Measurements from ENCODE around the gene VAC14.

The VAC14 gene

GRCh38 chr16:70784692-70785555 is 16.0 kb downstream of the VAC14 start:
- no peak for DNase-seq

GRCh38 chr16:70782237-70782636 is 18.7 kb downstream of the VAC14 start:
- DNase-seq: no peak

- no peak for DNase-seq
Measured at GRCh38 chr16:70781800-70782199, 19.2 kb downstream of the VAC14 start.

- no peak for DNase-seq
Measured at GRCh38 chr16:70780546-70780945, 20.4 kb downstream of the VAC14 start.

- DNase-seq: no peak
Measured at GRCh38 chr16:70779361-70779760, 21.6 kb downstream of the VAC14 start.

GRCh38 chr16:70778901-70779309 is 22.1 kb downstream of the VAC14 start:
- peak; percentile 35 to 61 for DNase-seq

GRCh38 chr16:70777973-70778406 is 23.0 kb downstream of the VAC14 start:
- DNase-seq: no peak

GRCh38 chr16:70777496-70777895 is 23.5 kb downstream of the VAC14 start:
- DNase-seq: no peak

- no peak for DNase-seq
Measured at GRCh38 chr16:70775399-70775798, 25.6 kb downstream of the VAC14 start.

GRCh38 chr16:70774261-70774660 is 26.7 kb downstream of the VAC14 start:
- DNase-seq: no peak

GRCh38 chr16:70772493-70772892 is 28.5 kb downstream of the VAC14 start:
- no peak for DNase-seq

- DNase-seq: peak in 1 of 2 experiments; percentile 18
Measured at GRCh38 chr16:70770626-70771552, 30.1 kb downstream of the VAC14 start.

- no peak for DNase-seq
Measured at GRCh38 chr16:70770291-70770625, 30.7 kb downstream of the VAC14 start.

- DNase-seq: no peak
Measured at GRCh38 chr16:70769761-70770160, 31.2 kb downstream of the VAC14 start.

GRCh38 chr16:70769131-70769530 is 31.8 kb downstream of the VAC14 start:
- DNase-seq: no peak

GRCh38 chr16:70768203-70768580 is 32.8 kb downstream of the VAC14 start:
- no peak for DNase-seq

- DNase-seq: no peak
Measured at GRCh38 chr16:70767377-70768202, 33.4 kb downstream of the VAC14 start.

- DNase-seq: no peak
Measured at GRCh38 chr16:70766658-70767057, 34.3 kb downstream of the VAC14 start.

- no peak for DNase-seq
Measured at GRCh38 chr16:70766176-70766575, 34.8 kb downstream of the VAC14 start.

GRCh38 chr16:70765491-70765890 is 35.5 kb downstream of the VAC14 start:
- no peak for DNase-seq

- no peak for DNase-seq
Measured at GRCh38 chr16:70764632-70765031, 36.3 kb downstream of the VAC14 start.

GRCh38 chr16:70760221-70760620 is 40.7 kb downstream of the VAC14 start:
- no peak for DNase-seq

GRCh38 chr16:70759666-70760065 is 41.3 kb downstream of the VAC14 start:
- no peak for DNase-seq

Data from SW 1271 (cell line).